H9 (cell line): ENCODE results near the gene PTPN3. TPM values are rescaled to one million over a fixed set of nuclear protein-coding genes. Genes with fewer than 3 reads are reported as not detected.

Source experiments
- DNase-seq: peaks from one replicate; pipeline ENCODE4 v3.0.0-alpha.2; 2017
- H2AFZ ChIP-seq: one replicate; pipeline ENCODE4 v1.6.1; 2013; ENCODE audit warnings: mild to moderate bottlenecking, low read length, control low read depth, moderate library complexity
- H2AK5ac ChIP-seq: 2 replicates; pipeline ENCODE4 v1.6.1; 2013; ENCODE audit warnings: low read length, control low read depth, mixed read lengths; ENCODE audit not compliant: insufficient read length
- H2BK120ac ChIP-seq: one replicate; pipeline ENCODE4 v1.6.1; 2013; ENCODE audit warnings: low read depth, mild to moderate bottlenecking, low read length, control low read depth, inconsistent platforms; ENCODE audit not compliant: poor library complexity, severe bottlenecking
- H2BK12ac ChIP-seq: 2 replicates; pipeline ENCODE4 v1.6.1; 2013; ENCODE audit warnings: low read length, control low read depth, mixed read lengths, low read depth; ENCODE audit not compliant: insufficient read length
- H2BK15ac ChIP-seq: 2 replicates; pipeline ENCODE4 v1.6.1; 2013; ENCODE audit warnings: low read depth, low read length, control low read depth
- H2BK20ac ChIP-seq: one replicate; pipeline ENCODE4 v1.6.1; 2013; ENCODE audit warnings: low read depth, mild to moderate bottlenecking, low read length, control low read depth, inconsistent platforms; ENCODE audit not compliant: poor library complexity, severe bottlenecking
- H2BK5ac ChIP-seq: 2 replicates; pipeline ENCODE4 v1.6.1; 2013; ENCODE audit warnings: low read length, control low read depth, mixed read lengths; ENCODE audit not compliant: insufficient read length
- H3K14ac ChIP-seq: 2 replicates; pipeline ENCODE4 v1.6.1; 2013; ENCODE audit warnings: low read length, control low read depth; ENCODE audit not compliant: insufficient read depth
- H3K18ac ChIP-seq: 2 replicates; pipeline ENCODE4 v1.6.1; 2013; ENCODE audit warnings: low read depth, mild to moderate bottlenecking, mixed read lengths, low read length, control low read depth; ENCODE audit not compliant: insufficient read length
- H3K23ac ChIP-seq: 2 replicates; pipeline ENCODE4 v1.6.1; 2013; ENCODE audit warnings: low read length, control low read depth, mixed read lengths, low read depth; ENCODE audit not compliant: insufficient read length
- H3K23me2 ChIP-seq: 2 replicates; pipeline ENCODE4 v1.6.1; 2013; ENCODE audit warnings: low read depth, mild to moderate bottlenecking, mixed read lengths, low read length, control low read depth; ENCODE audit not compliant: insufficient read length, poor library complexity, severe bottlenecking
- H3K27ac ChIP-seq: 2 replicates; pipeline ENCODE4 v1.5.1; 2013; ENCODE audit warnings: low read length, control low read depth, mixed read lengths, low read depth; ENCODE audit not compliant: insufficient read length
- H3K27me3 ChIP-seq: 2 replicates; pipeline ENCODE4 v1.6.1; 2013; ENCODE audit warnings: low read length, control low read depth, inconsistent platforms; ENCODE audit not compliant: insufficient read depth
- H3K4ac ChIP-seq: 2 replicates; pipeline ENCODE4 v1.6.1; 2013; ENCODE audit warnings: low read depth, mild to moderate bottlenecking, control low read depth, inconsistent platforms, low read length, moderate library complexity
- H3K4me1 ChIP-seq: 2 replicates; pipeline ENCODE4 v1.6.1; 2013; ENCODE audit warnings: low read length, control low read depth, inconsistent platforms; ENCODE audit not compliant: insufficient read depth
- H3K4me2 ChIP-seq: 2 replicates; pipeline ENCODE4 v1.6.1; 2013; ENCODE audit warnings: low read length, control low read depth, mixed read lengths; ENCODE audit not compliant: insufficient read length, insufficient read depth
- H3K56ac ChIP-seq: 2 replicates; pipeline ENCODE4 v1.6.1; 2013; ENCODE audit warnings: low read depth, mild to moderate bottlenecking, mixed read lengths, low read length, control low read depth; ENCODE audit not compliant: insufficient read length
- H3K79me1 ChIP-seq: 2 replicates; pipeline ENCODE4 v1.6.1; 2013; ENCODE audit warnings: low read depth, mild to moderate bottlenecking, moderate library complexity, low read length, control low read depth, inconsistent platforms; ENCODE audit not compliant: insufficient read depth, poor library complexity, severe bottlenecking
- H3K79me2 ChIP-seq: 2 replicates; pipeline ENCODE4 v1.6.1; 2013; ENCODE audit warnings: low read length, control low read depth, inconsistent platforms; ENCODE audit not compliant: insufficient read depth
- H3K9ac ChIP-seq: 2 replicates; pipeline ENCODE4 v1.6.1; 2013; ENCODE audit warnings: low read length, control low read depth, mixed read lengths; ENCODE audit not compliant: insufficient read length; ENCODE audit errors: extremely low read depth
- H3K9me3 ChIP-seq: one replicate; pipeline ENCODE4 v1.6.1; 2013; ENCODE audit warnings: low read depth, low read length, inconsistent platforms; ENCODE audit not compliant: control insufficient read depth
- H3T11ph ChIP-seq: one replicate; pipeline ENCODE4 v1.6.1; 2013; ENCODE audit warnings: mild to moderate bottlenecking, low read length, control low read depth, inconsistent platforms
- H4K20me1 ChIP-seq: one replicate; pipeline ENCODE4 v1.6.1; 2013; ENCODE audit not compliant: control insufficient read depth, insufficient read length, insufficient read depth
- H4K5ac ChIP-seq: 2 replicates; pipeline ENCODE4 v1.6.1; 2013; ENCODE audit warnings: low read depth, mild to moderate bottlenecking, mixed read lengths, low read length, control low read depth; ENCODE audit not compliant: insufficient read length
- H4K8ac ChIP-seq: replicated peaks from 2 replicates; pipeline ENCODE4 v1.6.1; 2013; ENCODE audit warnings: low read length, control low read depth, mixed read lengths, low read depth; ENCODE audit not compliant: insufficient read length
- H4K91ac ChIP-seq: 2 replicates; pipeline ENCODE4 v1.6.1; 2013; ENCODE audit warnings: low read depth, mild to moderate bottlenecking, moderate library complexity, mixed read lengths, low read length, control low read depth; ENCODE audit not compliant: insufficient read length
- H3K27ac Mint-ChIP-seq, 3 experiments: 2 replicates in 2 of 3; 3 replicates in 1 of 3; pipeline ENCODE4 v1.8.0; 2020 to 2021; ENCODE audit warnings: mixed read lengths in 3 of 3, mild to moderate bottlenecking in 1 of 3, moderate library complexity in 1 of 3
- H3K27me3 Mint-ChIP-seq: 2 replicates; pipeline ENCODE4 v1.8.0; 2021; ENCODE audit warnings: low read depth, mild to moderate bottlenecking, moderate library complexity, mixed read lengths
- H3K36me3 Mint-ChIP-seq, 3 experiments: 2 replicates in 2 of 3; 3 replicates in 1 of 3; pipeline ENCODE4 v1.8.0; 2020 to 2021; ENCODE audit warnings: low read depth in 3 of 3, mixed read lengths in 3 of 3; ENCODE audit not compliant: insufficient read depth in 1 of 3
- H3K4me1 Mint-ChIP-seq, 2 experiments: 2 replicates each; pipeline ENCODE4 v1.8.0; 2020; ENCODE audit warnings: mixed read lengths in 2 of 2
- H3K4me3 Mint-ChIP-seq, 2 experiments: 2 replicates in 1 of 2; 3 replicates in 1 of 2; pipeline ENCODE4 v1.8.0; 2020 to 2021; ENCODE audit warnings: mild to moderate bottlenecking in 2 of 2, mixed read lengths in 2 of 2, moderate library complexity in 1 of 2
- H3K9me3 Mint-ChIP-seq, 2 experiments: 2 replicates in 1 of 2; 3 replicates in 1 of 2; pipeline ENCODE4 v1.8.0; 2020; ENCODE audit warnings: mild to moderate bottlenecking in 2 of 2, mixed read lengths in 2 of 2, moderate library complexity in 1 of 2
- WGBS: extraction: QIAGEN DNeasy Blood & Tissue Kit; methylation state at CpG from one replicate; pipeline ENCODE4 v1.1.7; 2013; ENCODE audit warnings: missing lambda C conversion rate, low lambda C conversion rate, mixed read lengths; ENCODE audit not compliant: insufficient read length; ENCODE audit errors: extremely low coverage; 5-methylcytosine and 5-hydroxymethylcytosine counted together
- total RNA-seq: library from RNA; stranded (reverse); gene quantifications from 2 replicates; pipeline ENCODE4 v1.2.1, GENCODE V29; 2021
- TF ChIP-seq, protein P1 (sequence below): fragments of 200-600 bp; sonication (generic); conservative IDR thresholded peaks from 3 replicates; pipeline ENCODE4 v1.8.0; 2021; ENCODE audit warnings: antibody characterized with exemption, mild to moderate bottlenecking

Gene PTPN3
- total RNA-seq, 1 experiment from 2014 or later, result 2.6 TPM

DNA sequence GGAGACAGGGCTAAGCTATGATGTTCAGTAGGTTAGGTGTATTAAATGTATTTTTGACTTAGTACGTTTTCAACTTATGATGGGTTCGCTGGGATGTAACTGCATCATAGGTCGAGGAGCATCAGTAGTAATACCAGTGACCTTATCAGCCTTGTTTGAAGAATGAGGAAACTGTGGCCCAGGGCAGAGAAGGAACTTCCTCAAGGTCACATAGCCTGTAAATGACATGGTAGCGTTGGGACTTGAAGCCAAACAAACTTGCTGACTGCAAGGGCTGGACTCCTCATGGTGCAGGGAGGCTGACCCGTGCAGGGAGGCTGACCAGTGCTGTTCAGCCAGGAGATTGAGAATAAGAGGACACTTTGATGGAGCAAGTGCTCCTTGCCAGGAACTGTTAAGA lies 21.3 kb upstream of the PTPN3 start:
- H3K9me3 Mint-ChIP-seq, result no peaks in the 10 kb centered on the region

More for the DNA sequence above, 21.3 kb upstream of the PTPN3 start:
- no peak overlapping the region for H2AK5ac ChIP-seq
- H3K4me1 ChIP-seq, result no peaks in the 10 kb centered on the region
- H2AFZ ChIP-seq, result no peak overlapping the region
- no peak overlapping the region for H3K18ac ChIP-seq
- no peak overlapping the region for H4K8ac ChIP-seq
- H3K79me1 ChIP-seq, result no peaks in the 10 kb centered on the region
- H3K27me3 ChIP-seq, result no peaks in the 10 kb centered on the region
- Mint-ChIP-seq H3K27me3 (peaks cover 4% of the 10 kb centered on the region), H3K27ac (no peak overlapping the region), H3K4me1 (peaks cover 7 to 9% of the 10 kb centered on the region in 2 experiments), H3K36me3 (no peaks in the 10 kb centered on the region), H3K4me3 (no peak overlapping the region)
- H3K4me2 ChIP-seq, result no peak overlapping the region
- no peak overlapping the region for H2BK5ac ChIP-seq
- H4K91ac ChIP-seq, result no peak overlapping the region
- H3K4ac ChIP-seq, result no peak overlapping the region
- no peak overlapping the region for H2BK20ac ChIP-seq
- H4K20me1 ChIP-seq, result no peaks in the 10 kb centered on the region
- no peaks in the 10 kb centered on the region for H3K9me3 ChIP-seq
- no peak overlapping the region for H2BK120ac ChIP-seq
- no peak overlapping the region for H4K5ac ChIP-seq
- H3K23me2 ChIP-seq, result no peaks in the 10 kb centered on the region
- no peak overlapping the region for H2BK12ac ChIP-seq
- H3K9ac ChIP-seq, result no peak overlapping the region
- H2BK15ac ChIP-seq, result no peak overlapping the region
- no peaks in the 10 kb centered on the region for H3K79me2 ChIP-seq
- no peak overlapping the region for H3K56ac ChIP-seq
- no peak overlapping the region for H3K23ac ChIP-seq
- H3K27ac ChIP-seq, result no peak overlapping the region
- H3K14ac ChIP-seq, result no peak overlapping the region
- no peak for DNase-seq
- no peak overlapping the region for H3T11ph ChIP-seq
- TF ChIP-seq, protein P1, sequence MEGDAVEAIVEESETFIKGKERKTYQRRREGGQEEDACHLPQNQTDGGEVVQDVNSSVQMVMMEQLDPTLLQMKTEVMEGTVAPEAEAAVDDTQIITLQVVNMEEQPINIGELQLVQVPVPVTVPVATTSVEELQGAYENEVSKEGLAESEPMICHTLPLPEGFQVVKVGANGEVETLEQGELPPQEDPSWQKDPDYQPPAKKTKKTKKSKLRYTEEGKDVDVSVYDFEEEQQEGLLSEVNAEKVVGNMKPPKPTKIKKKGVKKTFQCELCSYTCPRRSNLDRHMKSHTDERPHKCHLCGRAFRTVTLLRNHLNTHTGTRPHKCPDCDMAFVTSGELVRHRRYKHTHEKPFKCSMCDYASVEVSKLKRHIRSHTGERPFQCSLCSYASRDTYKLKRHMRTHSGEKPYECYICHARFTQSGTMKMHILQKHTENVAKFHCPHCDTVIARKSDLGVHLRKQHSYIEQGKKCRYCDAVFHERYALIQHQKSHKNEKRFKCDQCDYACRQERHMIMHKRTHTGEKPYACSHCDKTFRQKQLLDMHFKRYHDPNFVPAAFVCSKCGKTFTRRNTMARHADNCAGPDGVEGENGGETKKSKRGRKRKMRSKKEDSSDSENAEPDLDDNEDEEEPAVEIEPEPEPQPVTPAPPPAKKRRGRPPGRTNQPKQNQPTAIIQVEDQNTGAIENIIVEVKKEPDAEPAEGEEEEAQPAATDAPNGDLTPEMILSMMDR, result no peak
- WGBS, result no CpG with 5 or more reads among the region's 5 CpGs
